GM19468 (cell line): ENCODE results near the gene PRSS37.
"Not testable (repeated sequence)": the region's sequence is repeated elsewhere in the genome, so short reads cannot be mapped to it uniquely, and the experiment has no call there.

Experiments
- ATAC-seq: cut with Tn5 transposase; IDR thresholded peaks from one replicate; pipeline ENCODE4 v1.9.1; 2021; ENCODE audit warnings: mild to moderate bottlenecking, moderate library complexity, moderate number of reproducible peaks; ENCODE audit not compliant: unreplicated experiment; ENCODE audit errors: extremely low read depth

PRSS37 gene

DNA sequence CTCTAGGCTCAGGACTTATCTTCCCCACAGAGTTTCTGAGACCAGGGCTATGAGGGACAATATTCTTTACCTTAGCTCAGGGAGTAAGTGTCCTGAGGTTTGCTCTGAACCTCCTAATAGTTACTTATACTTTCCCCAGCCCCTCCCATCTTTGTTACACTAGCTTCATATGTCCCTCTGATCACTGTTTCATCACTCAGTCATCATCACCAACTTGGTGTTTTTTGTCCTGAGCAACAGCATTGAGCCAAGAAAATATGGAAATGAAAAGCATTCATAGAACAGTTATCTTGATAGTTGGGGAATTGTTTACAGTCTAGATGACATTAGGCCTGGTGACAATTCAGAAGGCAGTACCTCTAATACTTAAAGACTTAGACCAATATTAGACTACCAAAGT lies at the start of gene PRSS37:
PRSS37 (minus strand) TSS at position 101 of the 400 bp plus-strand sequence. CDS start 436 bp downstream, outside the sequence.
- ATAC-seq = no peak

DNA sequence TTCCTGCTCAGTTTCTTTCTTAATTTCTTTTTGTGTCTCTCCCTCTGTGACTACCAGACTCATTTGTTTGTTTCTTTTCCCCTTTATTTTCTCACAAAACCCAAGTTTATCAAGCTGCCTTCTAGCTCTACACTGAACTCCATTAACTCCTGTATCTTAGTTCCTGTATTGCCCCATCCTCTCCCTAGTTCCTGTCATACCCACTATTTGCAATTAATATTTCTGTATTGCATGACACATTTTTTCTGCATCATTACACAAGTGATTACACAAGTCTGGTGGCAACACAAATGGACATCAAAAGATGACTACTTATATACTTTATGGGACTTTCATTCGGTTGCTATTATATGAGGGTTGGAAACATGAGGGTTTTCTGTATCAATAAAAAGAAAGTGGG lies 48.0 kb upstream of the PRSS37 start:
- no peak for ATAC-seq

DNA sequence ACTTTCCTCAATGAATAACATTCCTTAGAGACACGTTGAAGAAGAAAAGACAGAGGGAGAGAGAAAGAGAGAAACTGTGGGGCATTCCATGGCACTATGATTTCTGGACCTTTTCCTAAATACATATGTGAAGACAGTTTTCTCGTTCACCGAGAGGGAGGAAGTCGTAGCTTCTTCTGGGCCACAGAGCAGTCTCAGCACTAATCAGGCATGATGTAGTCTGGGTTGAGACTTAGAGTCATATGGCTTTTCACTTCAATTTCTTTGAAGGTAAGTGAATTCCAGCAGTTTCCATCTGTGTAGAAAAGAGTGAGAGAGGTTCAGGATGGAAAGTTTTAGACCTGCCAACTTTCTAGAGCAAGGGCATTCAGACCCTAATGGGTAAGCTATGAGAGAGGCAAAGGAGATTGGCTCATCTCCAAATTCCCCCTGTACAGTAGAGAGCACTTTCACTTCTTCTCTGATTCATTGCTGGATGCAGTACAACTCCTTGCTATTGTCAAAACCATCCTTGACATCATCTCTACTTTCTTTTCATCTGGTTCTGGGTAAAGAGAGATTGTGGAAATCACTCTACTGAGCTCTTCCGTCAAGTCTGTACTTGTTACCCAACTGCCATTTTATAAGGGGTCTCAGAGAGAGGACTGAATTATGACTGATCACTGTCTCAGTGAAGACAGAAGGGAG lies 43.4 kb upstream of the PRSS37 start:
- ATAC-seq = no peak

DNA sequence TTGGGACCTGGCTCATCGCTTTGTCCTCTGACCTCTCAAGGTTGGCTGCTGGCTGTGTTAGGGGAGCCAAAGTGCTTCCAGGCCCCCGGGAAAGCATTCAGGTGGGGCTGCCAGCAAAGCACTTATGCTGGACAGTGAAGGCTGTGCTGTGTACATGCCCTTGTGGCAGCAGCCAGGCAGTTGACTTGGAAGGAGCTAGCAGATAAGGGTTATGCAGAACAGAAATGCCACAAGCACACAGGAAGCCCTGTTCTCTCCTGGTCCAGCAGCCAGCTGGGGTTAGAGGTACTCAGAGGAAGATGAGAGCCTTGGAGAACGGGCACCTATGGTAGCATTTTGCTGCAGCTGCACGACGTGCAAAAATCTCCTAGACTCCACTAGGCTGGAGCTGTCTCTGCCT lies 39.7 kb upstream of the PRSS37 start:
- ATAC-seq = no peak

GRCh38 chr7:141877365-141877764 lies 36.1 kb upstream of the PRSS37 start:
- ATAC-seq = no peak

DNA sequence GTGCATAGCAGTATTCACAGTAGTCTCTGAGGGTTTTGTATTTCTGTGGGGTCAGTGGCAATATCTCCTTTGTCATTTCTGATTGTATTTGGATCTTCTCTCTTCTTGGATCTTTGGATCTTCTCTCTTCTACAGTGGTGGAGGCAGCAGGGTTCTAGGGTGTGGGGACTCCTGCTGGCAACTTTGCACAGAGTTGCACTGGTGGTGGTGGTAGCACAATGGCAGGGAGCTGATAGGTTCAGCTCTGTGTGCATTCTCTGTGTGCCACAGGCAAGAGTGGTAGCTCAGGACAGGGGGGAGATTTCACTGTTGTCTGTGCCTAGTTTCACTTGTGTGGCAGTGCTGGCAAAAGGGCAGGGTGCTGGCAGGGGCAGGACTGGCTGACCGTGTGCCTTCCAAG lies 35.1 kb upstream of the PRSS37 start:
- ATAC-seq = no peak

- ATAC-seq = no peak
These were observed 34.2 kb upstream of the PRSS37 start for GRCh38 chr7:141875453-141875852.

- no peak for ATAC-seq
These were observed 33.5 kb upstream of the PRSS37 start for GRCh38 chr7:141874787-141875186.

DNA sequence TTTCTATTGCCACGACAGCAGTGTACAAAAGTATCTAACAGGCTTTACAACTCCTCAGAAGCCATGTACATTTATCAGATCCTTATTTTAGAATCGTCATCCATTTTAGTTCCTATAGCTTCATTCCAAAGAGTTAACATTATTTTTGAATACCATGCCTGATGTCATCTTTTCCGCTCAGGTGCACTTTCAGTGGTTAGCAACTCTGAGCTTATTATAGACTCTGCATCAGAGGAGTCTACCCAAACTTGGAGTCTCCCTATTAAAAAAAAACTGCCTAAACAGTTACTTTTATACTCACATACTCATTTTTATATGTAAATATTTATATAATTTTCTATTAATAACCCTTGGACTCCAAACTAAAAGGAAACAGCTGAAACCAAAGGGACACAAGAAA lies 31.6 kb upstream of the PRSS37 start:
- no peak for ATAC-seq

DNA sequence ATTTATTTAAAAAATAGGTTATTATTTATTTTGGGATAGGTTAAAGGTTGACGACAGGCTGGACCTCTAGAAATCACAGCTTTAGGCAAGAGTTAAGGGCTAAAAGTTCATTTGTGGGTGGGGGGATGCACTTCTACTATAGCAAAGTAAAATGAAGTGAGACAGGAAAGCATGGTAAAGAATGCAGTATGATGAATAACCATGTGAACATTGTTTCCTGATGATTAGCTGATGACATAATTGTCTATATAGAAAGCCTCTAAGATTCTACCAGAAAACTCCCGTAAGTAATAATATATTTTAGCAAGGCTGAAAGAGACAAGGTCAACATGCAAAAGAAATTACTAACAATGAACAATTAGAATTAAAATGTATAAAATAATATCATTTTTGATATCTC lies 25.7 kb upstream of the PRSS37 start:
- no peak for ATAC-seq

- ATAC-seq = no peak
These were observed 23.6 kb upstream of the PRSS37 start for GRCh38 chr7:141864765-141865447.

DNA sequence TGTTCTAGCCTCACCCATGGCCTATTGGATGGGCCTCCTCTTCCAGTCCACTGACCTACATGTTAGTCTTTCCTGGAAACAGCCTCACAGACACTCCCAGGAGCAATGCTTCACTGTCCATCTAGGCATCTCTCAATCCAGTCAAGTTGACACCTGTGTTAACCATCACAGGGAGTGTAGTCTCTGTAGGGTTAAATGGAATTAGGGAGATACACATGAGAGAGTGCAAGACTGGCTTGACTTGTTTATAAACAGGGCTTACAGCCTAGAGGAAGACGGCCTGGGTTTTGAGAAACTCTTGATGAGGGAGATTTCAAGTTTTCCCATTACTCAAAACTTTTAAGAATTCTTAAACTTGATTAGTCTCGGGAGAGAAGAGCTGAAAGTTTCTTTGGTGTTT lies 18.9 kb upstream of the PRSS37 start:
- no peak for ATAC-seq

DNA sequence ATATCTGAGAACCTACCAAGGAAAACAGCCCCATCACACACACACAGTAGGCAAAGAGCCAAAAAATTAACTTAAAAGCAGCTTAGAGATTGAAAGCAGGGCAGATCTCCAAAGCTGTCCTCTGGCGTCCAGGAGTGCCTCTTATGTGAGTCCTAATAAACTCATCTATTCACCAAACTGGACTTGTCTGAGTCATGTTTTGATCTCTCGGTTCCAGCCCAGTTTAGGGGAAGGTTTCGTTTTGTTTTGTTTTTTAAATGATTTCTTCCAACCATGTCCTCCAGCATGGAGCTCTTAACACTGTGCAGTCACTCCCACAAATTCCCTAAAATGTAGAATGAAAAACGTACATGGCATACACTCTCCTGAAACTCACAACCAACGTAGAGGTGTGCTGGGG lies 6.7 kb upstream of the PRSS37 start:
- ATAC-seq = no peak

- no peak for ATAC-seq
These were observed 3.0 kb upstream of the PRSS37 start for GRCh38 chr7:141844256-141844655.

- no peak for ATAC-seq
These were observed 1.6 kb upstream of the PRSS37 start for GRCh38 chr7:141842904-141843303.

- ATAC-seq = no peak
These were observed 577 bp downstream of the PRSS37 start for GRCh38 chr7:141840708-141841107.

- no peak for ATAC-seq
These were observed 2.0 kb downstream of the PRSS37 start for GRCh38 chr7:141839256-141839655.

- ATAC-seq = no peak
These were observed 2.7 kb downstream of the PRSS37 start for GRCh38 chr7:141838581-141838980.

- ATAC-seq = no peak
These were observed 3.6 kb downstream of the PRSS37 start for GRCh38 chr7:141837683-141838082.

GRCh38 chr7:141822432-141822831 lies 18.9 kb downstream of the PRSS37 start:
- ATAC-seq = not testable (repeated sequence)

- ATAC-seq = no peak
These were observed 21.2 kb downstream of the PRSS37 start for GRCh38 chr7:141820067-141820466.

- no peak for ATAC-seq
These were observed 48.8 kb downstream of the PRSS37 start for GRCh38 chr7:141792526-141792925.
